ENCODE results near the gene IL1RAPL1.

- no peak for TF ChIP-seq CTCF (IDR thresholded peaks at IDR 0.05; ENCODE audit: poor library complexity, severe bottlenecking)
- TF ChIP-seq POLR2AphosphoS5 (IDR thresholded peaks at IDR 0.05), result no peak
- TF ChIP-seq EP300 (conservative IDR thresholded peaks at IDR 0.05; ENCODE audit: poor library complexity, severe bottlenecking), result no peak
These were observed 848.1 kb downstream of the IL1RAPL1 start for GRCh38 chrX:29435396-29435795.
